Measurements from ENCODE around the gene TMEFF2.

GRCh38 chr2:192067631-192068030 is 127.1 kb downstream of the TMEFF2 start:
- TF ChIP-seq CTCF (IDR thresholded peaks at IDR 0.05; ENCODE audit: insufficient read depth, low read length, poor library complexity, severe bottlenecking) (no peak), EZH2phosphoT487 (conservative IDR thresholded peaks at IDR 0.05; ENCODE audit: low read length) (no peak)

All from SU-DHL-6 (cell line).